Activated CD8-positive, alpha-beta T cell treated with anti-CD3 and anti-CD28 coated beads, Interleukin-2, amount 10 ng/mL, durations not matched to agents 7 days and 5 days (primary cell): Measurements from ENCODE around the gene ATP6V0A1. TPM values are rescaled to one million over a fixed set of nuclear protein-coding genes. Genes with fewer than 3 reads are reported as not detected.
A peak's percentile ranks its signal among the peaks of the same experiment; 100 is the strongest.
"Not testable (repeated sequence)": the region's sequence is repeated elsewhere in the genome, so short reads cannot be mapped to it uniquely, and the experiment has no call there.

Source experiments
- ATAC-seq: fragments of 150-1000 bp; cut with Tn5 transposase; one replicate; pipeline ENCODE4 v1.10.0; 2021; ENCODE audit warnings: moderate library complexity
- CTCF ChIA-PET: fragments of 350-600 bp; sonication (Branson Sonifier 250); formaldehyde crosslinking; loops from one replicate; lab custom pipeline; 2021; ENCODE audit warnings: antibody characterized with exemption; lab: Charles Lee
- POLR2A ChIA-PET: fragments of 350-600 bp; sonication (Branson Sonifier 250); formaldehyde crosslinking; loops from one replicate; lab custom pipeline; 2021; ENCODE audit warnings: antibody characterized with exemption; lab: Charles Lee
- DNase-seq: peaks from one replicate; pipeline ENCODE4 v3.0.0-alpha.2; 2020
- H3K27ac Mint-ChIP-seq: one replicate; pipeline ENCODE4 v1.8.0; 2021; ENCODE audit warnings: mild to moderate bottlenecking, mixed read lengths
- H3K27me3 Mint-ChIP-seq: one replicate; pipeline ENCODE4 v1.8.0; 2021; ENCODE audit warnings: low read depth, mixed read lengths
- H3K36me3 Mint-ChIP-seq: one replicate; pipeline ENCODE4 v1.8.0; 2021; ENCODE audit warnings: low read depth, mixed read lengths
- H3K4me1 Mint-ChIP-seq: one replicate; pipeline ENCODE4 v1.8.0; 2021; ENCODE audit warnings: low read depth, mixed read lengths
- H3K4me3 Mint-ChIP-seq: one replicate; pipeline ENCODE4 v1.8.0; 2021; ENCODE audit warnings: mild to moderate bottlenecking, mixed read lengths
- H3K9me3 Mint-ChIP-seq: one replicate; pipeline ENCODE4 v1.8.0; 2022; ENCODE audit warnings: mixed read lengths; ENCODE audit not compliant: insufficient read depth
- total RNA-seq, 2 experiments: library from RNA; stranded (reverse); gene quantifications; one replicate each; pipeline ENCODE4 v1.2.3, GENCODE V29; 2021

The ATP6V0A1 gene
- total RNA-seq, 2 experiments from 2014 or later, result 2.1 to 2.2 TPM

- no peaks in the 10 kb centered on the region for H3K27me3 Mint-ChIP-seq
- no peaks in the 10 kb centered on the region for H3K9me3 Mint-ChIP-seq
- peak overlapping the region; percentile 93 for H3K27ac Mint-ChIP-seq
- H3K36me3 Mint-ChIP-seq, result peaks cover 1% of the 10 kb centered on the region
- POLR2A ChIA-PET, result interaction anchor here (0.5 to 2.1 kb wide), 8 partner anchors 8 to 843 kb away, joined by 3 to 8 read pairs (median 6); partner anchors contain the start of genes MLX, NAGLU, PSMC3IP and RETREG3
- ATAC-seq (peak; percentile 92), DNase-seq (peak; percentile 89)
- peaks cover 29% of the 10 kb centered on the region for H3K4me1 Mint-ChIP-seq
- peak overlapping the region; percentile 87 for H3K4me3 Mint-ChIP-seq
- CTCF ChIA-PET, result interaction anchor here (0.6 to 1.6 kb wide), 5 partner anchors 16 to 270 kb away, joined by 3 to 4 read pairs (median 3); partner anchors contain the start of genes BECN1 and CAVIN1
These were observed 95.8 kb downstream of the ATP6V0A1 start for GRCh38 chr17:42554250-42555121.

- no peak for ATAC-seq
- peaks cover 31% of the 10 kb centered on the region for H3K4me1 Mint-ChIP-seq
- peak overlapping the region; percentile 93 for H3K27ac Mint-ChIP-seq
- H3K4me3 Mint-ChIP-seq, result peak overlapping the region; percentile 87
- no peaks in the 10 kb centered on the region for H3K9me3 Mint-ChIP-seq
- ChIA-PET POLR2A (interaction anchor here (0.5 to 2.1 kb wide), 8 partner anchors 8 to 842 kb away, joined by 3 to 8 read pairs (median 6); partner anchors contain the start of genes MLX, NAGLU, PSMC3IP and RETREG3), CTCF (interaction anchor here (0.9 to 1.6 kb wide), 3 partner anchors 17 to 269 kb away, joined by 3 to 4 read pairs (median 3); partner anchors contain the start of gene BECN1)
- H3K36me3 Mint-ChIP-seq, result peaks cover 1% of the 10 kb centered on the region
- DNase-seq, result no peak
- no peaks in the 10 kb centered on the region for H3K27me3 Mint-ChIP-seq
These were observed 96.5 kb downstream of the ATP6V0A1 start for GRCh38 chr17:42555122-42555622.

- ATAC-seq, POLR2A ChIA-PET, H3K27me3 Mint-ChIP-seq, H3K9me3 Mint-ChIP-seq, CTCF ChIA-PET, DNase-seq, H3K27ac Mint-ChIP-seq, H3K36me3 Mint-ChIP-seq: not testable (repeated sequence)
- H3K4me1 Mint-ChIP-seq, result peaks cover 33% of the 10 kb centered on the region
- peak overlapping the region; percentile 87 for H3K4me3 Mint-ChIP-seq
These were observed 97.4 kb downstream of the ATP6V0A1 start for GRCh38 chr17:42555961-42556617.

GRCh38 chr17:42559075-42559474 lies 100.4 kb downstream of the ATP6V0A1 start:
- no peak for ATAC-seq
- ChIA-PET POLR2A (interaction anchor here (0.6 to 1.0 kb wide), 2 partner anchors 15 to 460 kb away, joined by 3 to 4 read pairs; no protein-coding TSS in a partner anchor), CTCF (interaction anchor here (1.0 to 1.2 kb wide), 2 partner anchors 11 to 18 kb away, joined by 4 to 6 read pairs; no protein-coding TSS in a partner anchor)
- Mint-ChIP-seq H3K4me3 (no peak overlapping the region), H3K9me3 (no peaks in the 10 kb centered on the region), H3K27ac (no peak overlapping the region), H3K27me3 (no peaks in the 10 kb centered on the region), H3K4me1 (peaks cover 45% of the 10 kb centered on the region), H3K36me3 (peaks cover 13% of the 10 kb centered on the region)
- DNase-seq, result no peak

GRCh38 chr17:42560246-42560645 lies 101.6 kb downstream of the ATP6V0A1 start:
- H3K4me3 Mint-ChIP-seq, result no peak overlapping the region
- H3K4me1 Mint-ChIP-seq, result peaks cover 47% of the 10 kb centered on the region
- no peaks in the 10 kb centered on the region for H3K9me3 Mint-ChIP-seq
- peaks cover 24% of the 10 kb centered on the region for H3K36me3 Mint-ChIP-seq
- ChIA-PET POLR2A (interaction anchor here (1.0 kb wide), 1 partner anchor 16 kb away, joined by 4 read pairs; no protein-coding TSS in a partner anchor), CTCF (interaction anchor here (1.2 kb wide), 1 partner anchor 12 kb away, joined by 6 read pairs; no protein-coding TSS in a partner anchor)
- ATAC-seq (no peak), DNase-seq (no peak)
- no peaks in the 10 kb centered on the region for H3K27me3 Mint-ChIP-seq
- no peak overlapping the region for H3K27ac Mint-ChIP-seq

- Mint-ChIP-seq H3K36me3 (peaks cover 38% of the 10 kb centered on the region), H3K4me3 (peak within 1 kb of the TSS; percentile 94), H3K27ac (peak within 1 kb of the TSS; percentile 92), H3K9me3 (no peaks in the 10 kb centered on the region), H3K4me1 (peaks cover 46% of the 10 kb centered on the region), H3K27me3 (no peaks in the 10 kb centered on the region)
- ATAC-seq, result peak; percentile 74
- peak; percentile 96 for DNase-seq
- CTCF ChIA-PET, result no interaction called here
- POLR2A ChIA-PET, result interaction anchor here (0.9 kb wide), 1 partner anchor 15 kb away, joined by 3 read pairs; no protein-coding TSS in a partner anchor
These were observed 103.3 kb downstream of the ATP6V0A1 start, which contains the start of gene COASY for GRCh38 chr17:42561897-42562387. Gene COASY (plus strand): TSS chr17:42562148. CDS start chr17:42562623, 475 bp downstream.

- DNase-seq, result no peak
- peaks cover 47% of the 10 kb centered on the region for H3K4me1 Mint-ChIP-seq
These were observed 103.9 kb downstream of the ATP6V0A1 start for GRCh38 chr17:42562388-42563142.

GRCh38 chr17:42563143-42563509 lies 104.4 kb downstream of the ATP6V0A1 start:
- Mint-ChIP-seq H3K4me3 (peak overlapping the region; percentile 94), H3K9me3 (no peaks in the 10 kb centered on the region), H3K4me1 (peaks cover 52% of the 10 kb centered on the region), H3K27ac (peak overlapping the region; percentile 92), H3K27me3 (no peaks in the 10 kb centered on the region), H3K36me3 (peaks cover 45% of the 10 kb centered on the region)
- ATAC-seq (no peak), DNase-seq (no peak)
- CTCF ChIA-PET, result no interaction called here
- POLR2A ChIA-PET, result interaction anchor here (1.1 kb wide), 1 partner anchor 8 kb away, joined by 4 read pairs; no protein-coding TSS in a partner anchor

More at GRCh38 chr17:42562388-42563142, 103.9 kb downstream of the ATP6V0A1 start:
- peak overlapping the region; percentile 92 for H3K27ac Mint-ChIP-seq
- H3K36me3 Mint-ChIP-seq, result peaks cover 41% of the 10 kb centered on the region
- POLR2A ChIA-PET, result interaction anchor here (0.6 to 1.1 kb wide), 3 partner anchors 8 to 271 kb away, joined by 3 to 4 read pairs (median 3); no protein-coding TSS in a partner anchor
- peak overlapping the region; percentile 94 for H3K4me3 Mint-ChIP-seq
- no peaks in the 10 kb centered on the region for H3K9me3 Mint-ChIP-seq
- CTCF ChIA-PET, result no interaction called here
- no peaks in the 10 kb centered on the region for H3K27me3 Mint-ChIP-seq
- peak; percentile 14 for ATAC-seq

- Mint-ChIP-seq H3K27me3 (no peaks in the 10 kb centered on the region), H3K9me3 (no peaks in the 10 kb centered on the region), H3K36me3 (peaks cover 46% of the 10 kb centered on the region), H3K4me1 (peaks cover 55% of the 10 kb centered on the region), H3K27ac (peak overlapping the region; percentile 66), H3K4me3 (peak overlapping the region; percentile 94)
- POLR2A ChIA-PET, result interaction anchor here (1.1 kb wide), 1 partner anchor 9 kb away, joined by 4 read pairs; no protein-coding TSS in a partner anchor
- ATAC-seq (no peak), DNase-seq (no peak)
- CTCF ChIA-PET, result interaction anchor here (1.3 to 6.0 kb wide), 2 partner anchors 14 to 200 kb away, joined by 5 to 57 read pairs; partner anchors contain the start of gene PSMC3IP
These were observed 104.9 kb downstream of the ATP6V0A1 start for GRCh38 chr17:42563543-42563942.

- CTCF ChIA-PET, result interaction anchor here (1.3 to 6.0 kb wide), 2 partner anchors 13 to 199 kb away, joined by 5 to 57 read pairs; partner anchors contain the start of gene PSMC3IP
- Mint-ChIP-seq H3K27me3 (no peaks in the 10 kb centered on the region), H3K4me1 (peaks cover 59% of the 10 kb centered on the region), H3K4me3 (peak overlapping the region; percentile 94), H3K9me3 (no peaks in the 10 kb centered on the region), H3K27ac (peak overlapping the region; percentile 66), H3K36me3 (peaks cover 50% of the 10 kb centered on the region)
- DNase-seq (no peak), ATAC-seq (no peak)
- POLR2A ChIA-PET, result interaction anchor here (0.8 to 1.5 kb wide), 4 partner anchors 13 to 261 kb away, joined by 3 to 7 read pairs (median 3); partner anchors contain the start of genes BECN1, PSMC3IP and TUBG1
These were observed 105.3 kb downstream of the ATP6V0A1 start for GRCh38 chr17:42563950-42564349.
